Liver (tissue), 9 donors: Measurements from ENCODE around the gene TMEM135. TPM values are rescaled to one million over a fixed set of nuclear protein-coding genes. Genes with fewer than 3 reads are reported as not detected.
A peak's percentile ranks its signal among the peaks of the same experiment; 100 is the strongest.

Experiments used
- DNase-seq: peaks from one replicate; pipeline ENCODE4 v3.0.0-alpha.2; 2017; ENCODE audit warnings: low spot score
- H3K27ac ChIP-seq, 2 donors: one replicate each; pipeline ENCODE4 v1.7.0; 2013; ENCODE audit warnings: inconsistent platforms in 2 of 2, low read length in 2 of 2, control low read depth in 1 of 2, low read depth in 1 of 2, mild to moderate bottlenecking in 1 of 2
- H3K27me3 ChIP-seq, 4 donors: one replicate each; pipeline versions ENCODE4 v1.6.1 to v1.7.0; 2013; ENCODE audit warnings: low read length in 3 of 4, inconsistent platforms in 1 of 4, mild to moderate bottlenecking in 1 of 4, moderate library complexity in 1 of 4; ENCODE audit not compliant: control insufficient read depth in 4 of 4, insufficient read depth in 4 of 4
- H3K36me3 ChIP-seq, 4 donors: one replicate each; pipeline versions ENCODE4 v1.6.1 to v1.7.0; 2013; ENCODE audit warnings: low read length in 3 of 4, mild to moderate bottlenecking in 3 of 4, low read depth in 1 of 4, moderate library complexity in 1 of 4; ENCODE audit not compliant: control insufficient read depth in 4 of 4, insufficient read depth in 3 of 4
- H3K4me1 ChIP-seq, 4 donors: one replicate each; pipeline versions ENCODE4 v1.6.1 to v1.7.0; 2013; ENCODE audit warnings: low read length in 3 of 4, mild to moderate bottlenecking in 3 of 4, moderate library complexity in 1 of 4; ENCODE audit not compliant: control insufficient read depth in 4 of 4, insufficient read depth in 4 of 4
- H3K4me3 ChIP-seq, 3 donors: one replicate each; pipeline versions ENCODE4 v1.6.1 to v1.7.0; 2013; ENCODE audit warnings: low read length in 3 of 3, control low read depth in 1 of 3, low read depth in 1 of 3, mild to moderate bottlenecking in 1 of 3
- H3K9ac ChIP-seq, 2 donors: one replicate each; pipeline ENCODE4 v1.7.0; 2013; ENCODE audit warnings: low read length in 2 of 2, mild to moderate bottlenecking in 2 of 2, moderate library complexity in 2 of 2, control low read depth in 1 of 2, low read depth in 1 of 2
- H3K9me3 ChIP-seq, 4 donors: one replicate each; pipeline versions ENCODE4 v1.6.1 to v1.7.0; 2013; ENCODE audit warnings: low read length in 3 of 4; ENCODE audit not compliant: control insufficient read depth in 4 of 4
- EGR1 ChIP-seq, 2 donors: IDR thresholded peaks; 2 replicates each; pipeline ENCODE4 v1.6.1; 2016 to 2018; ENCODE audit warnings: antibody characterized with exemption in 2 of 2, low read depth in 2 of 2
- FOXA1 ChIP-seq: IDR thresholded peaks from 2 replicates; pipeline ENCODE4 v1.6.1; 2016; ENCODE audit warnings: antibody characterized with exemption
- GABPA ChIP-seq, 2 donors: IDR thresholded peaks in 1 of 2; conservative IDR thresholded peaks in 1 of 2; 2 replicates each; pipeline ENCODE4 v1.6.1; 2016; ENCODE audit warnings: antibody characterized with exemption in 2 of 2, mild to moderate bottlenecking in 1 of 2, moderate library complexity in 1 of 2
- HNF4A ChIP-seq, 2 donors: conservative IDR thresholded peaks; 2 replicates each; pipeline ENCODE4 v1.6.1; 2016; ENCODE audit warnings: antibody characterized with exemption in 2 of 2, mild to moderate bottlenecking in 2 of 2
- JUND ChIP-seq, 2 donors: IDR thresholded peaks; 2 replicates each; pipeline ENCODE4 v1.6.1; 2016; ENCODE audit warnings: antibody characterized with exemption in 2 of 2
- NR2F2 ChIP-seq: IDR thresholded peaks from 2 replicates; pipeline ENCODE4 v1.6.1; 2016; ENCODE audit warnings: antibody characterized with exemption
- RAD21 ChIP-seq, 2 donors: IDR thresholded peaks; 2 replicates each; pipeline ENCODE4 v1.6.1; 2016; ENCODE audit warnings: antibody characterized with exemption in 2 of 2, mild to moderate bottlenecking in 2 of 2
- RXRA ChIP-seq, 2 donors: IDR thresholded peaks; 2 replicates each; pipeline ENCODE4 v1.6.1; 2017 to 2018; ENCODE audit warnings: antibody characterized with exemption in 2 of 2, mild to moderate bottlenecking in 1 of 2
- SP1 ChIP-seq: IDR thresholded peaks from 2 replicates; pipeline ENCODE4 v1.6.1; 2018; ENCODE audit warnings: antibody characterized with exemption, mild to moderate bottlenecking
- YY1 ChIP-seq: IDR thresholded peaks from 2 replicates; pipeline ENCODE4 v1.6.1; 2016; ENCODE audit warnings: antibody characterized with exemption, mild to moderate bottlenecking
- WGBS: extraction: QIAGEN DNeasy Blood & Tissue Kit; methylation state at CpG from one replicate; pipeline ENCODE4 v1.1.7; 2013; 5-methylcytosine and 5-hydroxymethylcytosine counted together
- polyA plus RNA-seq, 2 donors: library from polyadenylated mRNA; stranded (reverse) in 1 of 2; unstranded in 1 of 2; fragments of 200-250 nt in 1 of 2; fragments of >200 nt in 1 of 2; fragmentation: Nextera tagmentation in 1 of 2; extraction: Ambion mirVana in 1 of 2; gene quantifications; one replicate each; pipeline versions ENCODE4 v1.2.1 to v1.2.3, GENCODE V29; 2013 to 2015
- total RNA-seq, 2 donors: library from RNA; depleted of rRNA; stranded (reverse); fragments of >200 nt; gene quantifications; one replicate each; pipeline ENCODE4 v1.2.3, GENCODE V29; 2014
- TF ChIP-seq, protein P1 (sequence below): fragments of 150-350 bp; IDR thresholded peaks from 2 replicates; pipeline ENCODE4 v1.5.1; 2017; ENCODE audit warnings: improper control_type of control experiment, low read depth, low read length; ENCODE audit not compliant: missing input control
- TF ChIP-seq, protein P2 (sequence below): IDR thresholded peaks from 2 replicates; pipeline ENCODE4 v1.6.1; 2016; ENCODE audit warnings: antibody characterized with exemption, mild to moderate bottlenecking
- donor health status: healthy.
- donor health status: healthy.
- donor health status: healthy.
- donor health status: healthy.
- donor health status: healthy.

The TMEM135 gene
- total and polyA plus RNA-seq, 4 donors: 10.0 to 38.9 (median 23.5) TPM

DNA sequence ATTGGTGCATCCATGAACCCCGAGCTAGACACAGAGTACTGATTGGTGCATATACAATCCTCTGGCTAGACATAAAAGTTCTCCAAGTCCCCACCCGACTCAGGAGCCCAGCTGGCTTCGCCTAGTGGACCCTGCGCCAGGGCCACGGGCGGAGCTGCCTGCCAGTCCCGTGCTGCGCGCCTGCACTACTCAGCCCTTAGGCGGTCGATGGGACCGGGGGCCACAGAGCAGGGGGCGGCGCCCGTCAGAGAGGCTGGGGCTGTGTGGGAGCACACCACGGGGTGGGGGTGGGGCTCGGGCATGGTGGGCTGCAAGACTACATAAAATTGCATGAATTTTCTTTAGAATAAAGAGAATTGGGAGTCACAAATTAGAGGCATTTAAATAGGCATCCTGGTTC is 248.6 kb downstream of the TMEM135 start:
- H3K4me1 ChIP-seq: peaks cover 0 to 3% (median under 1%) of the 10 kb centered on the region in 4 donors
- no peak overlapping the region for H3K9ac ChIP-seq
- TF ChIP-seq RAD21 (IDR thresholded peaks at IDR 0.05) (no peak), SP1 (no peak), GABPA (IDR thresholded peaks at IDR 0.05 in 1 of 2, conservative IDR thresholded peaks at IDR 0.05 in 1 of 2) (no peak), FOXA1 (no peak), HNF4A (conservative IDR thresholded peaks at IDR 0.05) (no peak), NR2F2 (no peak), JUND (IDR thresholded peaks at IDR 0.05) (no peak), YY1 (no peak)
- H3K36me3 ChIP-seq: no peaks in the 10 kb centered on the region
- H3K27me3 ChIP-seq: no peaks in the 10 kb centered on the region
- 98% methylated on average over 17 of the region's 17 CpGs for WGBS
- no peak overlapping the region for H3K4me3 ChIP-seq
- no peak overlapping the region for H3K27ac ChIP-seq
- DNase-seq: no peak
- H3K9me3 ChIP-seq: no peaks in the 10 kb centered on the region

DNA sequence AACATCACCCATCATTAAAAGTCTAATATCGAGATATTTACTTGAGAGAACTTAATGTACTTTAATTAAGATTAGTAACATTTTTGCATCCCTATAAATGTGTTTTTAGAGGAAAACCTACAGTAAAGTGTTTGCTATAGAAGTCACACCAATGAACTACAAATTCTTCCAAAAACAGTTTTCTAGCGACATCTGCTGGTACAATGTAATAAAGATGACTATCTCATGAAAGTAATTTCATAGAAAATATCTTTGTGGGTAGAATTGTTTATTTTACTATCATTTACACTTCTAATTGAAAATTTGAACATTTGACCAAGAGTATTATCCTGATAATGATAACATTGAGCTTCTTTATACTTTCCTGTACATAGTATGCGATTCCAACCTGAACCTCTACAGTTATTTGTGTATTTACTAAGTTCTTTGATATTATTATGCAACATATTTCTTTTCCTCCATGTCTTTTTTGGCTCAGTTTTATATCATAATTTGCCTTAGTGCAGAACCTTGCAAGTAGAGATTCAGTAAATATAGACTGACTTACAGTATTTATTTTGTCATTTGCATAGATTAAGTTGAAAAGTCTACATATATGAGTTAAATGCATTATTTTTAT is 252.7 kb downstream of the TMEM135 start:
- H3K36me3 ChIP-seq: no peaks in the 10 kb centered on the region
- no peaks in the 10 kb centered on the region for H3K4me1 ChIP-seq
- no peak for TF ChIP-seq FOXA1
- TF ChIP-seq RAD21 (IDR thresholded peaks at IDR 0.05): peak; percentile 87 to 89
- TF ChIP-seq, protein P1, sequence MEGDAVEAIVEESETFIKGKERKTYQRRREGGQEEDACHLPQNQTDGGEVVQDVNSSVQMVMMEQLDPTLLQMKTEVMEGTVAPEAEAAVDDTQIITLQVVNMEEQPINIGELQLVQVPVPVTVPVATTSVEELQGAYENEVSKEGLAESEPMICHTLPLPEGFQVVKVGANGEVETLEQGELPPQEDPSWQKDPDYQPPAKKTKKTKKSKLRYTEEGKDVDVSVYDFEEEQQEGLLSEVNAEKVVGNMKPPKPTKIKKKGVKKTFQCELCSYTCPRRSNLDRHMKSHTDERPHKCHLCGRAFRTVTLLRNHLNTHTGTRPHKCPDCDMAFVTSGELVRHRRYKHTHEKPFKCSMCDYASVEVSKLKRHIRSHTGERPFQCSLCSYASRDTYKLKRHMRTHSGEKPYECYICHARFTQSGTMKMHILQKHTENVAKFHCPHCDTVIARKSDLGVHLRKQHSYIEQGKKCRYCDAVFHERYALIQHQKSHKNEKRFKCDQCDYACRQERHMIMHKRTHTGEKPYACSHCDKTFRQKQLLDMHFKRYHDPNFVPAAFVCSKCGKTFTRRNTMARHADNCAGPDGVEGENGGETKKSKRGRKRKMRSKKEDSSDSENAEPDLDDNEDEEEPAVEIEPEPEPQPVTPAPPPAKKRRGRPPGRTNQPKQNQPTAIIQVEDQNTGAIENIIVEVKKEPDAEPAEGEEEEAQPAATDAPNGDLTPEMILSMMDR: peak; percentile 48
- TF ChIP-seq, protein P2, sequence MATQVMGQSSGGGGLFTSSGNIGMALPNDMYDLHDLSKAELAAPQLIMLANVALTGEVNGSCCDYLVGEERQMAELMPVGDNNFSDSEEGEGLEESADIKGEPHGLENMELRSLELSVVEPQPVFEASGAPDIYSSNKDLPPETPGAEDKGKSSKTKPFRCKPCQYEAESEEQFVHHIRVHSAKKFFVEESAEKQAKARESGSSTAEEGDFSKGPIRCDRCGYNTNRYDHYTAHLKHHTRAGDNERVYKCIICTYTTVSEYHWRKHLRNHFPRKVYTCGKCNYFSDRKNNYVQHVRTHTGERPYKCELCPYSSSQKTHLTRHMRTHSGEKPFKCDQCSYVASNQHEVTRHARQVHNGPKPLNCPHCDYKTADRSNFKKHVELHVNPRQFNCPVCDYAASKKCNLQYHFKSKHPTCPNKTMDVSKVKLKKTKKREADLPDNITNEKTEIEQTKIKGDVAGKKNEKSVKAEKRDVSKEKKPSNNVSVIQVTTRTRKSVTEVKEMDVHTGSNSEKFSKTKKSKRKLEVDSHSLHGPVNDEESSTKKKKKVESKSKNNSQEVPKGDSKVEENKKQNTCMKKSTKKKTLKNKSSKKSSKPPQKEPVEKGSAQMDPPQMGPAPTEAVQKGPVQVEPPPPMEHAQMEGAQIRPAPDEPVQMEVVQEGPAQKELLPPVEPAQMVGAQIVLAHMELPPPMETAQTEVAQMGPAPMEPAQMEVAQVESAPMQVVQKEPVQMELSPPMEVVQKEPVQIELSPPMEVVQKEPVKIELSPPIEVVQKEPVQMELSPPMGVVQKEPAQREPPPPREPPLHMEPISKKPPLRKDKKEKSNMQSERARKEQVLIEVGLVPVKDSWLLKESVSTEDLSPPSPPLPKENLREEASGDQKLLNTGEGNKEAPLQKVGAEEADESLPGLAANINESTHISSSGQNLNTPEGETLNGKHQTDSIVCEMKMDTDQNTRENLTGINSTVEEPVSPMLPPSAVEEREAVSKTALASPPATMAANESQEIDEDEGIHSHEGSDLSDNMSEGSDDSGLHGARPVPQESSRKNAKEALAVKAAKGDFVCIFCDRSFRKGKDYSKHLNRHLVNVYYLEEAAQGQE: no peak
- DNase-seq: no peak
- H3K9ac ChIP-seq: no peak overlapping the region
- no peaks in the 10 kb centered on the region for H3K9me3 ChIP-seq
- no peak overlapping the region for H3K4me3 ChIP-seq
- 12% methylated on average over 3 of the region's 3 CpGs for WGBS
- H3K27me3 ChIP-seq: no peaks in the 10 kb centered on the region
- H3K27ac ChIP-seq: no peak overlapping the region

DNA sequence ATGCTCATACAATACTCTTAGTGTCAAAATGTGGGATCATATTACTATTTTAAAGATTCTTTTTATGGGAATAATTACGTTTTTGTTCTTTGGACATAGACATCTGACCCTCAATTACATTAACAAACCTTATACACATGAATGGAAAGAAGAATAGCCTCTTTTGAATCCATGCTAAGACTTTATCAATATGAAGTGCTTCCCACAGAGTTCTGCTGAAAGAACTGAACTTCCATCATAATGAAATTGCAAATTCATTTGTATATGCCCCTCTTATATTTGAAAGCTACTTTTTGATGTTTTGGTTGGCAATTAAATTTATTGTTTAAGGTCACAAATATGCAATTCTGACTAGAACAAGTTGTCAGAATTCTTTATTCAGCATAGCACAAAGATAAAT is 254.9 kb downstream of the TMEM135 start:
- no peak overlapping the region for H3K4me3 ChIP-seq
- no peaks in the 10 kb centered on the region for H3K36me3 ChIP-seq
- WGBS: 5% methylated on average over 1 of the region's 1 CpG
- no peaks in the 10 kb centered on the region for H3K4me1 ChIP-seq
- TF ChIP-seq RXRA (IDR thresholded peaks at IDR 0.05) (no peak), FOXA1 (no peak), EGR1 (IDR thresholded peaks at IDR 0.05; ENCODE audit: low read depth in 2 of 2) (no peak)
- no peaks in the 10 kb centered on the region for H3K27me3 ChIP-seq
- H3K9me3 ChIP-seq: no peaks in the 10 kb centered on the region
- H3K9ac ChIP-seq: no peak overlapping the region
- no peak for DNase-seq
- no peak overlapping the region for H3K27ac ChIP-seq
